Mucosa of stomach (tissue), 1 donor: ENCODE measurements around the gene TMEM120A.

Experiments
- H3K27me3 ChIP-seq: one replicate; pipeline ENCODE4 v1.7.0; 2013; ENCODE audit warnings: mild to moderate bottlenecking, low read length; ENCODE audit not compliant: control insufficient read depth, insufficient read depth
- H3K36me3 ChIP-seq: one replicate; pipeline ENCODE4 v1.7.0; 2013; ENCODE audit warnings: low read length; ENCODE audit not compliant: control insufficient read depth, insufficient read depth
- H3K4me1 ChIP-seq: one replicate; pipeline ENCODE4 v1.7.0; 2013; ENCODE audit warnings: mild to moderate bottlenecking, low read length; ENCODE audit not compliant: control insufficient read depth, insufficient read depth
- H3K4me3 ChIP-seq: one replicate; pipeline ENCODE4 v1.7.0; 2013; ENCODE audit warnings: low read length
- H3K9ac ChIP-seq: one replicate; pipeline ENCODE4 v1.7.0; 2013; ENCODE audit warnings: mild to moderate bottlenecking, low read length, moderate library complexity
- H3K9me3 ChIP-seq: one replicate; pipeline ENCODE4 v1.7.0; 2013; ENCODE audit warnings: mild to moderate bottlenecking, low read length, moderate library complexity; ENCODE audit not compliant: control insufficient read depth
- donor health status: Pancreatic carcinoma.

The TMEM120A gene

DNA sequence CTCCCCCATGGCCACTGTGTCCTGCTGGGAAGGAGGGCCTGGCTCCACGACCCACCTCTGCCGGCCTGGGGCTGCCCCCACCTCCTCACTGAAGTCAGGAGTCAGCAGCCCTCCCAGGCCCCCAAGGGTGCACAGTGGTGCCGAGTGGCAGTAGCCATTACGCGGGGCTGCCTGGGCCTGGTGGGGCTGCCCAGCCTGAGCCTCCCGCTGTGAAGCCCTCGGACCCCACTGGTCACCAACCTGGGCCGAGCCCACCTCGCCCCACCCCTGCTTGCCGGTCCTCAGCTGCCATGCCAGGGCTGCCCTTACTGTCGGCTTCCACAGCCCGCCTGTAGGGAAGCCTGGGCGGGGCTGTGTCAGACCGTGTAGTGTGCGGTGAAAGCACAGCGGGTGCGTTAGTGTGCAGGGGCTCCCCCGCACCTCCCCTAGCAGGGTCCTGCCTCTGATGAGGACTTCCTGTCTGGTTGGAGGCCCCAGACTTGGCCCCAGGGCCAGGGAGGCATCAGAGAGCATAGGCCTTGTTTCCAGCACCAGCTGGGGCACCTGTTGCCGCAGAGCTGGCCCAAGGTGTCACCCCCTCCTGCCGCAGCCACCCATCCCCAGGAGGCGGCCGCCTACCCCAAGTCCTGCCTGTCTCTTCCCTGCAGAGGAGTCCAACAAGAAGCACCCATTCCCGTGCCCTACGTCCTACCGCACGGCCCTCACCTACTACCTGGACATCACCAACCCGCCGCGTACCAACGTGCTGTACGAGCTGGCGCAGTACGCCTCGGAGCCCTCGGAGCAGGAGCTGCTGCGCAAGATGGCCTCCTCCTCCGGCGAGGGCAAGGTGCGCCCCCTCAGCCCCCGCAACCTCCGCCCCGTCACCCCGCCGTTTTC is 10.0 kb downstream of the TMEM120A start:
- H3K36me3 ChIP-seq, result peaks cover 24% of the 10 kb centered on the region

DNA sequence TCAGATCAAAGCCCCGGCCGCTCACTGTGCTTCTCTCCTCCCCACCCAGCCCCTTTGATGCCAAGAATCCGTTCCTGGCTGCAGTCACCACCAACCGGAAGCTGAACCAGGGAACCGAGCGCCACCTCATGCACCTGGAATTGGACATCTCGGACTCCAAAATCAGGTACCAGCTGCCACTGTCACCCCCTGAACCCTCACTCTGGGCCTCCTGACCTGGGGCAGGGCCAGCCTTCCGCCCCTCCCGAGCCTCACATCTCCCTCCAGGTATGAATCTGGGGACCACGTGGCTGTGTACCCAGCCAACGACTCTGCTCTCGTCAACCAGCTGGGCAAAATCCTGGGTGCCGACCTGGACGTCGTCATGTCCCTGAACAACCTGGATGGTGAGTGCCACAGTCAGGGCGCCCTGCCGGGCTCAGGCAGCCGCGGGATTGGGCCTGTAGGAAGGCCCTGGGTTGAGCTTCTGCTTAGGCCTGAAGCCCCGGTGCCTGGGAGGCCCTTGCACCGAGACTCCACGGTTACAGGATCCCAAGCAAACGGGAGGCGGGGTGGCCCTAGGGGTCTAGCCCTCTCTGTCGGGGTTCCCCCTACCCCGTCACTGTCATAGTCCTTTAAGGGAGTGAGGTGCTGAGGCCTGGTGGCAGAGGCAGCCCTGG is 10.8 kb downstream of the TMEM120A start:
- Histone ChIP-seq H3K4me3 (no peak overlapping the region), H3K36me3 (peaks cover 24% of the 10 kb centered on the region), H3K27me3 (no peaks in the 10 kb centered on the region), H3K9me3 (no peaks in the 10 kb centered on the region), H3K9ac (no peak overlapping the region), H3K4me1 (peaks cover 42% of the 10 kb centered on the region)

More for the DNA sequence above, 10.0 kb downstream of the TMEM120A start:
- no peak overlapping the region for H3K9ac ChIP-seq
- no peaks in the 10 kb centered on the region for H3K9me3 ChIP-seq
- H3K27me3 ChIP-seq, result no peaks in the 10 kb centered on the region
- H3K4me3 ChIP-seq, result no peak overlapping the region
- peaks cover 36% of the 10 kb centered on the region for H3K4me1 ChIP-seq

DNA sequence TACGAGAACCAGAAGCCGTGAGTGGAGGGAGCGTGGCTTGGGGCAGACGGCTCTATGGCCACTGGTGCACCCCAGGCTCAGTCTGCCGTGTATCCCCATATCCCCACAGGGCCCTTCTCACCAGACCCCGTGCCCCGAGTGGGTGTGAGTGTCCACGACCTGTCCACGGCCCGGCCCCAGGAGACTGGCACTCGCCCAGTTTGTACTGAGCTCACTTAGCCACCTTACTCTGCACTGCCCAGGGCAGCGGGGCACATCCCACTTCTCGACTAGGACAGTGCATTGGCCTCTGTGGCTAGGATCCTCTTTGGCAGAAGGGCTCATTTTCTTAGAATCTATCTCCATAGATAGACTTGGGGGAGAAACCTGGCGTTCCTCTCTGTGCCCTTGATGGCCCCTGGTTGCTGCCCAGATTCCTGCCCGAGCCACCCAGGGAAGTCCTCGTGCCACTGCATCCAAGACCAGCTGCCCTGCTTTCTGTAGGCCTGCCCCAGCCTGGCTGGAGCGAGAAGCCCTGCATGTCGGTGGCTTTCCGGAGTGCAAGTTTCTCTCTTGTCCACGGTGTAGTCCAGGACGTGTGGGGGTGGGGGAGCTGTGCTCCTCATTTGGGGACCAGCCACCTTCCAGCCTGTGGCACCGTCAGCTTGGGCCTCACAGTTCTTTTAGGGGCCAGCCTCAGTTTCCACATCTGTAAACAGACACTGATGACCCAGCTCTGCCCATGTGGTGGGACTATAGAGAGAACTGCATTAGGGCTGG is 11.9 kb downstream of the TMEM120A start:
- Histone ChIP-seq H3K4me3 (no peak overlapping the region), H3K36me3 (peaks cover 24% of the 10 kb centered on the region), H3K9ac (no peak overlapping the region), H3K27me3 (no peaks in the 10 kb centered on the region), H3K4me1 (peaks cover 42% of the 10 kb centered on the region), H3K9me3 (no peaks in the 10 kb centered on the region)

DNA sequence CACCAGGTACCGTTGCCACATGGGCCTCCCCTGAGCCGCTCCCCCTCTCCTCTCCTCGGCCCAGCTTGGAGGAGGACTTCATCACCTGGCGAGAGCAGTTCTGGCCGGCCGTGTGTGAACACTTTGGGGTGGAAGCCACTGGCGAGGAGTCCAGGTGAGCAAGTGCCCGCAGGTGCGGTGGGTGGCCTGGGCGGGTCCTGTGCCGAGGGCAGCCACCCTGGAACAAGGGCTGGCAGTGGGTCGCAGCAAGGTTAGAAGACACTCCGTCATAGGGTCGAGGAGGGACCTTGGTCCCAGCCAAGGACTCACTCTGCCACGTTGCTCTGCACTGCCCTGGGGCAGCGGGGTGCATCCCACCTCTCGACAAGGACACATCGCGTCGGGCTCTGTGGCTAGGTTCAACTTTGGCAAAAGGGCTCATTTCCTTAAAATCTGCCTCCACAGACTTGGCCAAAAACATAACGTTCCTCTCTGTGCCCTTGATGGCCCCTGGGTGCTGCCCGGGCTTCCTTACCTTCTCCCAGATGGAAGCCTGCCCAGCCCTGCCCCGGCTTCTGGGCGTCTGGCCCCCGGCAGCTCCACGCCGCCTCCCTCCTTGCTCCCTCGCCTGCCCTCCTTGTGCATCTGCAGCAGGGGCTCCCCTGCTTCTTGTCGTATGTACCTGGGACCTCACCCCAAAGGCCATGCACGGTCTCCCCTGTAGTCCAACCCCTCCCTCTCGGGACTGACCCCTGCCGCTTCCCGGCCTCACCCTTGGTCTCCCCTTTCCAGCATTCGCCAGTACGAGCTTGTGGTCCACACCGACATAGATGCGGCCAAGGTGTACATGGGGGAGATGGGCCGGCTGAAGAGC is 12.7 kb downstream of the TMEM120A start:
- Histone ChIP-seq H3K27me3 (no peaks in the 10 kb centered on the region), H3K4me1 (peaks cover 40% of the 10 kb centered on the region), H3K9ac (no peak overlapping the region), H3K36me3 (peaks cover 24% of the 10 kb centered on the region), H3K4me3 (no peak overlapping the region), H3K9me3 (no peaks in the 10 kb centered on the region)

DNA sequence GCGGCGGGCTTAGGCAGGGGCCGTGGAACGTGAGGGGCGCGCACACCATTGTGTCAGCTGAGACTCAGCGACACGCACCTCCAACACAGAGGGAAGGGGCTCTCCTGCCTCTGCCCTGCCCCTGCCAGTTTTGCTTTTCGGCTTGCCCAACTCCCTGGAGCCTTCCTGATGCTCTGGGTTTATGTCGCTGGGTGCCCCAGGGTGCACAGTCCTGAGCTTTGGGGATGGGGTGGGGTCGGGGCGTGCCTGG is 13.3 kb downstream of the TMEM120A start:
- Histone ChIP-seq H3K9ac (no peak overlapping the region), H3K4me1 (peaks cover 34% of the 10 kb centered on the region), H3K36me3 (peaks cover 20% of the 10 kb centered on the region)

DNA sequence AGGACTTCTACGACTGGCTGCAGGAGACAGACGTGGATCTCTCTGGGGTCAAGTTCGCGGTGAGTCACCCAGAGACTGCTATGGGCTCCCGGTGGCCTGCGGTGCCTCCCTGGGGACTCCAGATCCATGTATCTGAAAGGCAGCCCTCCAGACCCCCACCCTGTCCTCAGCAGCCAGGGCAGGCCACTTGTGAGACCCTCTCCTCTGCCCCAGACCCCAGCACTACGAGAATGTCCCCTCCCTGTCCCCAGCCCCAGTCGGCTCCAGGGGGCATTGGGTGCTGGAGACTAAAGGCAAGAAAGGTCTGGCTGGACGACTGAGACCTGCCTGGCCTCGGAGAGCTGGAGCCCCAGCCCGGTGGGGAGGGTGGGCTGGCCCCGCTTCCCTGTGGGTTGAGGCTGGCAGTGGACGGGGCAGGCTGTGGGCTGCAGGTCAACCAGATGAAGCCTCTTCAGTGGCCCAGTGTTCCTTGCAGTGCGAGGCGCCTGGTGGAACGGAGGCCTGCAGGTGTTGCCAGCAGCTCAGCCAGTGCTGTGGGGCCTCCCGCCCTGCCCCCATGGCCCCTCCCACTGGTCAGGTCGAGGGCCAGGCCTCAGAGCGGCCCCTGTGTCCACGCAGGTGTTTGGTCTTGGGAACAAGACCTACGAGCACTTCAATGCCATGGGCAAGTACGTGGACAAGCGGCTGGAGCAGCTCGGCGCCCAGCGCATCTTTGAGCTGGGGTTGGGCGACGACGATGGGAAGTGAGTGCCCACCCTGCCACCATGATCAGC is 13.8 kb downstream of the TMEM120A start:
- no peaks in the 10 kb centered on the region for H3K9me3 ChIP-seq
- H3K9ac ChIP-seq, result peak overlapping the region; percentile 57
- H3K4me3 ChIP-seq, result no peak overlapping the region
- H3K27me3 ChIP-seq, result no peaks in the 10 kb centered on the region
- peaks cover 15% of the 10 kb centered on the region for H3K36me3 ChIP-seq
- peaks cover 29% of the 10 kb centered on the region for H3K4me1 ChIP-seq

More for the DNA sequence above, 13.3 kb downstream of the TMEM120A start:
- Histone ChIP-seq H3K27me3 (no peaks in the 10 kb centered on the region), H3K9me3 (no peaks in the 10 kb centered on the region), H3K4me3 (no peak overlapping the region)

DNA sequence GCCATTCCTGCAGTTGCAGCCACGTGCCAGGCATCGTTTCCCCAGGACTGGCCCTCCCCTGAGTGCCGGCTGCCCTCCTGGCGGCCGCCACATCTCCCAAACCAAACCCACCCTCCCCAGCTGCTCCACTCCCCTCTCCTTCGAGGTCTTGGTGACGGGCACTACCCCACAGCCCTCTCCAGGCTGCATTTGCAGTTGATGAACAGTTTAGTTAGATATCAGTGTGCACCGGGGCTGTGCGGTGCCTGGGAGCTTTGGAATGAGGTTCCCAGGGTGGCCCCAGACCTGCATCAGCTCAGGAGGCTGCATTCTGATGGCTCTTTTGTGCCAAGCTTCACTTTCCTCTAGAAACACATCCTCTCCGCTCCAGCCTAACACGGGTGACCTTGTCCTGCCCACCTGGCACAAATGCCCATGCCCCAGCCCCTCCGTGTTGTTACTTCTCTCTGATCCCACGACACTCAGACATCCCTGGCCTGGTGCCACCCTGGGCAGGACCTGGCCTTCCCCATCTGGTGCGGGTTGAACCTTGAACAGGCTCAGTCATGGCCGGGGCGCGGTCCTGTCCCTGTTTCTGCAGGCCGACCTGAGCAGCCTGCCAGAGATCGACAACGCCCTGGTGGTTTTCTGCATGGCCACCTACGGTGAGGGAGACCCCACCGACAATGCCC is 14.5 kb downstream of the TMEM120A start:
- peaks cover 15% of the 10 kb centered on the region for H3K36me3 ChIP-seq

DNA sequence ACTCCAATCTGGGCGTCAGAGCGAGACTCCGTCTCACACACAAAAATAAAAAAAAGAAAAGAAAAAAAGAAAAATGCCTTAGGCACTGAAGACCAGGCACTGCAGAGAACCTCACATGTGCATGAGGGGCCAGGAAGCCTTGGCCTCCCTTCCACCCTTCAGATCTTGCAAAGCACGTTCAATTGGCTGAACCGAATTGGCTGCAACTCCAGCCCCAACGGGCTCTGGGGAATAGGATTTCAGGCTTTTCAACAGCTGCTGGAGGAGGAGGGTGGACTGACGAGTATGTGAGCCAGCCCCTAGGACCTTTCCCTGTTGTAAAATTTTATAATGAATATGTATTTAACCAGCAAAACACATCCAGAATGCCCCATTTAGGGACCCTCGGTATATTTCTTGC is 16.7 kb downstream of the TMEM120A start:
- peaks cover 23% of the 10 kb centered on the region for H3K4me1 ChIP-seq
- no peaks in the 10 kb centered on the region for H3K27me3 ChIP-seq
- peaks cover 11% of the 10 kb centered on the region for H3K36me3 ChIP-seq
- H3K4me3 ChIP-seq, result no peak overlapping the region
- H3K9ac ChIP-seq, result no peak overlapping the region
- no peaks in the 10 kb centered on the region for H3K9me3 ChIP-seq

More for the DNA sequence above, 14.5 kb downstream of the TMEM120A start:
- Histone ChIP-seq H3K9me3 (no peaks in the 10 kb centered on the region), H3K9ac (peak overlapping the region; percentile 57), H3K27me3 (no peaks in the 10 kb centered on the region), H3K4me1 (peaks cover 23% of the 10 kb centered on the region), H3K4me3 (no peak overlapping the region)

DNA sequence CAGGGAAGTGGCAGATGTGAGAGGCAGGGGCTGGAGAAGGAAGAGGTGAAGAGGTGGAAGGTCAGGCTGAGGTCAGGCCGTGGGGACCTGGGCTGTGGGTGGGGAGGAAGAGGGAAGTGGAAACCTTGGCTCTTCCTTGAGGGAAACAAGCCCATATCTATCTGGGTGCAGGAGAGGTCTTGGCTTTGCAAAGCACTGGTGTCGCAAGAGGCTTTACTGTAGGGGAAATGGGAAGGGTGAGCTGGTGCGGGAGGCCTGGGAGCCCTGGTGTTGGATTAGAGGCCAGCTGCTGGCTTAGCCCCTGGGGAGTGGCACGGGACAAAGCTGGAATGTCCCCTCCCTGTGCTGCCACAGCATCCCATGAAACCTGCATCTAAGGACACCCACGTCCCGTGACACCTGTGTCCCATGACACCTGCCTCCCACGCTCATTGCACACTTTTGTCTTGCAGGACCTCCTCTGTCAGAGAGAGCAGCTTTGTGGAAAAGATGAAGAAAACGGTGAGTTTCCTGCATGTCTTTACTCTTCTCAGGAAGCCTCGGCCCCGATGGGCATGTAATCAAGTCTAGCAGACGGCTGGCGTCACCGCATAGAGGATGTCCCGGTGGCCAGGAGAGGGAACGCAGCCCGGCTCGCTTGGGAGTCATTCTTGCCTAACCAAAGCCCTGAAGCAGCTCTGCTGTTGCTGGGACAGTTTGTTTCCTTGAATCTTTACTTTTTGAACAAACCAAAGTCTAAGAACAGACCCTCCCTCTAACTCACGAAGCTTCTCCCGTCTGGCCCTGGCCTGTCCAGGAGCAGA is 22.2 kb downstream of the TMEM120A start:
- Histone ChIP-seq H3K4me1 (peaks cover 3% of the 10 kb centered on the region), H3K9me3 (no peaks in the 10 kb centered on the region), H3K27me3 (no peaks in the 10 kb centered on the region), H3K36me3 (no peaks in the 10 kb centered on the region), H3K4me3 (no peak overlapping the region), H3K9ac (no peak overlapping the region)

DNA sequence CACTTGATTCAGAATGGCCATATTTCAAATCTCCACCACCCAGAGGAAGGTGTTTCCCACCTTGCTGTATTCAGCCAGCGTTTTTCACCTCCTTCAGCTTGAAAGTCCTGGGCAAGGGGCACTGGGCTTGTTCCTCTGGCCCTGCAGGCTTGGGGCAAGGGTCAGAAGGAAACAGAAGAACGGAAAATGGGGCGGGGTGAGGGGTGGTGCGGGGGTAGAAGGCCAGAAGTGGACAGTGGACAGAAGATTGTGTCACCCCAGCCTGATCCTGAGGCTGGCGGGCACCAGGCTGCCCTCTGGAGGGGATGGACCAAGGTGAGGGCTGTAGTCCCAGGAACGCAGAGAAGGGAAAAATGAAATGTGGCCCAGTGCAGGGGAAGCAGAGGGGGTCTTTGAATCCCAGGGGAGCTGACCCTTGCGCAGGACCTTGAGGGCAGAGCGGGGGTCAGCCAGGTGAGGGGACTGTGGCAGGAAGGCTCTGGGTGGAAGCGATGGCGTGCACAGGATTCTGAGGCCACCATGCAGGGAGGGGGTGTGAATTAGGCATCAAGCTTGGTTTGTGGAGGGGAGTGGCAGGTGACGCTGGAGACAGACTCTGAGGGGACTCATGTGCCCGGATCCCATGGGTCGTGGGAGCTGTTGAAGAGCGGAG is 23.0 kb downstream of the TMEM120A start:
- H3K4me1 ChIP-seq, result peaks cover 7% of the 10 kb centered on the region
- no peaks in the 10 kb centered on the region for H3K36me3 ChIP-seq
- H3K9ac ChIP-seq, result no peak overlapping the region
- no peaks in the 10 kb centered on the region for H3K27me3 ChIP-seq
- H3K4me3 ChIP-seq, result no peak overlapping the region
- no peaks in the 10 kb centered on the region for H3K9me3 ChIP-seq
